HEK293 (cell line): ENCODE data around the gene KLHL13.

Experiments
- CTCF ChIA-PET: fragments of 350-600 bp; formaldehyde crosslinking; extraction: SDS; loops from one replicate; lab custom pipeline; 2021; ENCODE audit warnings: antibody characterized with exemption; lab: Yijun Ruan, JAX
- POLR2A ChIA-PET: fragments of 300-600 bp; formaldehyde crosslinking; extraction: SDS; loops from one replicate; lab custom pipeline; 2020; ENCODE audit warnings: antibody characterized with exemption, inconsistent platforms; lab: Yijun Ruan, JAX
- H3K27ac ChIP-seq: fragments of 200-500 bp; sonication (Bioruptor generic); 2 replicates; pipeline ENCODE4 v1.5.1; 2014; ENCODE audit warnings: low read depth, low read length, control low read depth, inconsistent platforms; ENCODE audit errors: extremely low read depth
- H3K36me3 ChIP-seq, 2 experiments: fragments of 200-500 bp in 1 of 2; sonication (Bioruptor generic) in 1 of 2; 1 replicate in 1 of 2; 2 replicates in 1 of 2; pipeline ENCODE4 v1.5.1; 2014 to 2017; ENCODE audit warnings: inconsistent platforms in 2 of 2, low read length in 2 of 2; ENCODE audit not compliant: control insufficient read depth in 2 of 2, insufficient read depth in 1 of 2
- H3K4me1 ChIP-seq: fragments of 200-500 bp; sonication (Bioruptor generic); 2 replicates; pipeline ENCODE4 v1.5.1; 2014; ENCODE audit warnings: mild to moderate bottlenecking, low read length, inconsistent platforms; ENCODE audit not compliant: control insufficient read depth, insufficient read depth
- H3K4me3 ChIP-seq: 2 replicates; pipeline ENCODE4 v1.5.1; 2011; ENCODE audit warnings: low read depth, mild to moderate bottlenecking, control low read depth, low read length, moderate library complexity
- H3K9me3 ChIP-seq: fragments of 200-500 bp; sonication (Bioruptor generic); 2 replicates; pipeline ENCODE4 v1.5.1; 2014; ENCODE audit warnings: low read depth, low read length, inconsistent platforms; ENCODE audit not compliant: control insufficient read depth, insufficient read depth
- KLF1 ChIP-seq: fragments of 450-650 bp; formaldehyde crosslinking; IDR thresholded peaks from 2 replicates; pipeline ENCODE4 v1.5.1; 2016; ENCODE audit warnings: missing biosample characterization, missing genetic modification characterization
- ZIC2 ChIP-seq: fragments of 450-650 bp; formaldehyde crosslinking; IDR thresholded peaks from 2 replicates; pipeline ENCODE4 v1.5.1; 2016; ENCODE audit warnings: missing biosample characterization, missing genetic modification characterization
- ZNF133 ChIP-seq: fragments of 450-650 bp; formaldehyde crosslinking; IDR thresholded peaks from 2 replicates; pipeline ENCODE4 v1.5.1; 2016; ENCODE audit warnings: missing biosample characterization, missing genetic modification characterization
- ZNF341 ChIP-seq: fragments of 450-650 bp; formaldehyde crosslinking; IDR thresholded peaks from 2 replicates; pipeline ENCODE4; 2016; ENCODE audit warnings: low read depth, missing biosample characterization, missing genetic modification characterization
- ZNF549 ChIP-seq: fragments of 450-650 bp; IDR thresholded peaks from 2 replicates; pipeline ENCODE4 v1.5.1; 2018; ENCODE audit warnings: missing biosample characterization, missing genetic modification characterization, mild to moderate bottlenecking, inconsistent platforms, moderate library complexity
- ZNF596 ChIP-seq: fragments of 450-650 bp; IDR thresholded peaks from 2 replicates; pipeline ENCODE4 v1.5.0; 2018; ENCODE audit warnings: missing biosample characterization, mild to moderate bottlenecking, missing genetic modification characterization, moderate library complexity
- ZNF623 ChIP-seq: fragments of 450-650 bp; formaldehyde crosslinking; IDR thresholded peaks from 2 replicates; pipeline ENCODE4 v1.5.1; 2016; ENCODE audit warnings: missing biosample characterization, missing genetic modification characterization
- ZNF624 ChIP-seq: fragments of 450-650 bp; formaldehyde crosslinking; IDR thresholded peaks from 2 replicates; pipeline ENCODE4 v1.5.1; 2017; ENCODE audit warnings: missing biosample characterization, missing genetic modification characterization
- ZNF747 ChIP-seq: fragments of 450-650 bp; formaldehyde crosslinking; IDR thresholded peaks from 2 replicates; pipeline ENCODE4 v1.5.1; 2016; ENCODE audit warnings: missing biosample characterization, missing genetic modification characterization
- ZNF777 ChIP-seq: fragments of 450-650 bp; formaldehyde crosslinking; IDR thresholded peaks from 2 replicates; pipeline ENCODE4 v1.5.1; 2017; ENCODE audit warnings: missing biosample characterization, missing genetic modification characterization, borderline replicate concordance
- TF ChIP-seq, protein P1 (sequence below): fragments of 450-650 bp; formaldehyde crosslinking; IDR thresholded peaks from 2 replicates; pipeline ENCODE4 v1.5.1; 2016; ENCODE audit warnings: missing biosample characterization, missing genetic modification characterization, borderline replicate concordance
- TF ChIP-seq, protein P2 (sequence below): fragments of 450-650 bp; formaldehyde crosslinking; IDR thresholded peaks from 2 replicates; pipeline ENCODE4 v1.5.1; 2017; ENCODE audit warnings: missing biosample characterization, missing genetic modification characterization
- TF ChIP-seq, protein P3 (sequence below): fragments of 450-650 bp; formaldehyde crosslinking; IDR thresholded peaks from 2 replicates; pipeline ENCODE4; 2016; ENCODE audit warnings: missing biosample characterization, missing genetic modification characterization
- TF ChIP-seq, protein P4 (sequence below): fragments of 450-650 bp; formaldehyde crosslinking; IDR thresholded peaks from 2 replicates; pipeline ENCODE4 v1.5.1; 2016; ENCODE audit warnings: missing biosample characterization, missing genetic modification characterization

Gene KLHL13

GRCh38 chrX:118022753-118023152 lies 93.9 kb downstream of the KLHL13 start (continued):
- TF ChIP-seq, protein P1, sequence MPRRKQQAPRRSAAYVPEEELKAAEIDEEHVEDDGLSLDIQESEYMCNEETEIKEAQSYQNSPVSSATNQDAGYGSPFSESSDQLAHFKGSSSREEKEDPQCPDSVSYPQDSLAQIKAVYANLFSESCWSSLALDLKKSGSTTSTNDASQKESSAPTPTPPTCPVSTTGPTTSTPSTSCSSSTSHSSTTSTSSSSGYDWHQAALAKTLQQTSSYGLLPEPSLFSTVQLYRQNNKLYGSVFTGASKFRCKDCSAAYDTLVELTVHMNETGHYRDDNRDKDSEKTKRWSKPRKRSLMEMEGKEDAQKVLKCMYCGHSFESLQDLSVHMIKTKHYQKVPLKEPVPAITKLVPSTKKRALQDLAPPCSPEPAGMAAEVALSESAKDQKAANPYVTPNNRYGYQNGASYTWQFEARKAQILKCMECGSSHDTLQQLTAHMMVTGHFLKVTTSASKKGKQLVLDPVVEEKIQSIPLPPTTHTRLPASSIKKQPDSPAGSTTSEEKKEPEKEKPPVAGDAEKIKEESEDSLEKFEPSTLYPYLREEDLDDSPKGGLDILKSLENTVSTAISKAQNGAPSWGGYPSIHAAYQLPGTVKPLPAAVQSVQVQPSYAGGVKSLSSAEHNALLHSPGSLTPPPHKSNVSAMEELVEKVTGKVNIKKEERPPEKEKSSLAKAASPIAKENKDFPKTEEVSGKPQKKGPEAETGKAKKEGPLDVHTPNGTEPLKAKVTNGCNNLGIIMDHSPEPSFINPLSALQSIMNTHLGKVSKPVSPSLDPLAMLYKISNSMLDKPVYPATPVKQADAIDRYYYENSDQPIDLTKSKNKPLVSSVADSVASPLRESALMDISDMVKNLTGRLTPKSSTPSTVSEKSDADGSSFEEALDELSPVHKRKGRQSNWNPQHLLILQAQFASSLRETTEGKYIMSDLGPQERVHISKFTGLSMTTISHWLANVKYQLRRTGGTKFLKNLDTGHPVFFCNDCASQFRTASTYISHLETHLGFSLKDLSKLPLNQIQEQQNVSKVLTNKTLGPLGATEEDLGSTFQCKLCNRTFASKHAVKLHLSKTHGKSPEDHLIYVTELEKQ (tag by site-specific recombination) = no peak
- TF ChIP-seq ZNF133 (tag by site-specific recombination) (no peak), ZNF624 (tag by site-specific recombination) (no peak), ZNF623 (tag by site-specific recombination) (no peak), ZIC2 (tag by site-specific recombination) (no peak), ZNF747 (tag by site-specific recombination) (no peak)
- TF ChIP-seq, protein P2, sequence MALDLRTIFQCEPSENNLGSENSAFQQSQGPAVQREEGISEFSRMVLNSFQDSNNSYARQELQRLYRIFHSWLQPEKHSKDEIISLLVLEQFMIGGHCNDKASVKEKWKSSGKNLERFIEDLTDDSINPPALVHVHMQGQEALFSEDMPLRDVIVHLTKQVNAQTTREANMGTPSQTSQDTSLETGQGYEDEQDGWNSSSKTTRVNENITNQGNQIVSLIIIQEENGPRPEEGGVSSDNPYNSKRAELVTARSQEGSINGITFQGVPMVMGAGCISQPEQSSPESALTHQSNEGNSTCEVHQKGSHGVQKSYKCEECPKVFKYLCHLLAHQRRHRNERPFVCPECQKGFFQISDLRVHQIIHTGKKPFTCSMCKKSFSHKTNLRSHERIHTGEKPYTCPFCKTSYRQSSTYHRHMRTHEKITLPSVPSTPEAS = no peak
- TF ChIP-seq, protein P3, sequence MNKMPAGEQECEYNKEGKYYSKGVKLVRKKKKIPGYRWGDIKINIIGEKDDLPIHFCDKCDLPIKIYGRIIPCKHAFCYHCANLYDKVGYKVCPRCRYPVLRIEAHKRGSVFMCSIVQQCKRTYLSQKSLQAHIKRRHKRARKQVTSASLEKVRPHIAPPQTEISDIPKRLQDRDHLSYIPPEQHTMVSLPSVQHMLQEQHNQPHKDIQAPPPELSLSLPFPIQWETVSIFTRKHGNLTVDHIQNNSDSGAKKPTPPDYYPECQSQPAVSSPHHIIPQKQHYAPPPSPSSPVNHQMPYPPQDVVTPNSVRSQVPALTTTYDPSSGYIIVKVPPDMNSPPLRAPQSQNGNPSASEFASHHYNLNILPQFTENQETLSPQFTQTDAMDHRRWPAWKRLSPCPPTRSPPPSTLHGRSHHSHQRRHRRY (tag by site-specific recombination) = no peak

GRCh38 chrX:118016422-118016821 lies 100.2 kb downstream of the KLHL13 start:
- no peaks in the 10 kb centered on the region for H3K4me1 ChIP-seq
- TF ChIP-seq KLF1 (tag by site-specific recombination) (no peak), ZNF777 (tag by site-specific recombination) (no peak), ZNF341 (tag by site-specific recombination) (no peak), ZNF549 (tag by site-specific recombination) (no peak), ZNF596 (tag by site-specific recombination) (no peak)
- TF ChIP-seq, protein P4, sequence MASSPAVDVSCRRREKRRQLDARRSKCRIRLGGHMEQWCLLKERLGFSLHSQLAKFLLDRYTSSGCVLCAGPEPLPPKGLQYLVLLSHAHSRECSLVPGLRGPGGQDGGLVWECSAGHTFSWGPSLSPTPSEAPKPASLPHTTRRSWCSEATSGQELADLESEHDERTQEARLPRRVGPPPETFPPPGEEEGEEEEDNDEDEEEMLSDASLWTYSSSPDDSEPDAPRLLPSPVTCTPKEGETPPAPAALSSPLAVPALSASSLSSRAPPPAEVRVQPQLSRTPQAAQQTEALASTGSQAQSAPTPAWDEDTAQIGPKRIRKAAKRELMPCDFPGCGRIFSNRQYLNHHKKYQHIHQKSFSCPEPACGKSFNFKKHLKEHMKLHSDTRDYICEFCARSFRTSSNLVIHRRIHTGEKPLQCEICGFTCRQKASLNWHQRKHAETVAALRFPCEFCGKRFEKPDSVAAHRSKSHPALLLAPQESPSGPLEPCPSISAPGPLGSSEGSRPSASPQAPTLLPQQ = no peak
- TF ChIP-seq, protein P1 (tag by site-specific recombination) = no peak
- no peak overlapping the region for H3K27ac ChIP-seq
- no peak overlapping the region for H3K4me3 ChIP-seq
- no peaks in the 10 kb centered on the region for H3K36me3 ChIP-seq
- CTCF ChIA-PET = no interaction called here
- POLR2A ChIA-PET = no interaction called here
- no peaks in the 10 kb centered on the region for H3K9me3 ChIP-seq
